ENCODE data around the gene TRIM72.

- no peak for TF ChIP-seq CTCF (IDR thresholded peaks at IDR 0.05)
- no peak for TF ChIP-seq POLR2A (IDR thresholded peaks at IDR 0.05)
- TF ChIP-seq EP300 (IDR thresholded peaks at IDR 0.05; ENCODE audit: low read depth), result no peak
Observed at GRCh38 chr16:31268891-31269290, 55.0 kb downstream of the TRIM72 start.

All from transverse colon (tissue), 3 donors.